Measurements from ENCODE around the gene GCSAM. TPM values are rescaled to one million over a fixed set of nuclear protein-coding genes. Genes with fewer than 3 reads are reported as not detected.

Gene GCSAM
- total RNA-seq, 1 experiment from 2014 or later, result not detected

DNA sequence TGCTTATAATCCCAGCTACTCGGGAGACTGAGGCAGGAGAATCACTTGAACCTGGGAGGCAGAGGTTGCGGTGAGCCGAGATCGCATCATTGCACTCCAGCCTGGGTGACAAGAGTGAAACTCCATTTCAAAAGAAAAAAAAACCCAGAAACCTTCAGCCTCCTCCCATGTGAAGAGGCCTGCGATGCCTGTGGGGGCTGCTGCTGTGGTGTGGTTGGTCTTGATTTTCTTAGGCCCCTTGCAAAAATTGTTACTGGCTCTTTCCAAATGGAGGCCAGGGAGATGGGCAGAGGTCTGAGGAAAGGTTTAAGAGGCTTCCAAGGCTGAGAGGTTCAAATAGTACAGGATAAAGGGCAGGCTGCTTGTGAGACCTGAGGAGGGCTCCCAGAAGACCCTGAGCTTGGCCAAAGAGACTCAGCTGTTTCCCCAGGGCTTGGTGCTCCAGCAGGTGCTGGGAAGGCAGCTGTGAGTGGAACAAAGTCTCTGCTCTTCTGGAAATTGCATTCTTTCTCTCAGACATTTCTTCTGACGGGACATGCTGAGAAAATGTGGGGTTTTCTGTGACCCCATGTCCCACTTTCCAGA, 18.4 kb downstream of the GCSAM start:
- BruUV-seq (replicated peaks), result no TSS peak
- H3K4me3 ChIP-seq (ENCODE audit: low read depth, low read length, poor library complexity, severe bottlenecking), result no peak overlapping the region
- ChIA-PET CTCF (no interaction called here), POLR2A (ENCODE audit: low non-redundant PET) (no interaction called here)
- H3K27me3 ChIP-seq (replicated peaks; ENCODE audit: insufficient read depth, low read depth, low read length, poor library complexity), result no peaks in the 10 kb centered on the region
- TF ChIP-seq, protein P1, sequence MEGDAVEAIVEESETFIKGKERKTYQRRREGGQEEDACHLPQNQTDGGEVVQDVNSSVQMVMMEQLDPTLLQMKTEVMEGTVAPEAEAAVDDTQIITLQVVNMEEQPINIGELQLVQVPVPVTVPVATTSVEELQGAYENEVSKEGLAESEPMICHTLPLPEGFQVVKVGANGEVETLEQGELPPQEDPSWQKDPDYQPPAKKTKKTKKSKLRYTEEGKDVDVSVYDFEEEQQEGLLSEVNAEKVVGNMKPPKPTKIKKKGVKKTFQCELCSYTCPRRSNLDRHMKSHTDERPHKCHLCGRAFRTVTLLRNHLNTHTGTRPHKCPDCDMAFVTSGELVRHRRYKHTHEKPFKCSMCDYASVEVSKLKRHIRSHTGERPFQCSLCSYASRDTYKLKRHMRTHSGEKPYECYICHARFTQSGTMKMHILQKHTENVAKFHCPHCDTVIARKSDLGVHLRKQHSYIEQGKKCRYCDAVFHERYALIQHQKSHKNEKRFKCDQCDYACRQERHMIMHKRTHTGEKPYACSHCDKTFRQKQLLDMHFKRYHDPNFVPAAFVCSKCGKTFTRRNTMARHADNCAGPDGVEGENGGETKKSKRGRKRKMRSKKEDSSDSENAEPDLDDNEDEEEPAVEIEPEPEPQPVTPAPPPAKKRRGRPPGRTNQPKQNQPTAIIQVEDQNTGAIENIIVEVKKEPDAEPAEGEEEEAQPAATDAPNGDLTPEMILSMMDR (conservative IDR thresholded peaks at IDR 0.05; ENCODE audit: low read depth, low read length), result no peak
- no peak for TF ChIP-seq EZH2 (IDR thresholded peaks at IDR 0.05; ENCODE audit: borderline replicate concordance, low read depth, low read length, poor library complexity, severe bottlenecking)
- H3K4me1 ChIP-seq (ENCODE audit: insufficient read depth, low read length, poor library complexity, severe bottlenecking), result no peaks in the 10 kb centered on the region
- no peak overlapping the region for H3K27ac ChIP-seq (ENCODE audit: low read depth, low read length, poor library complexity, severe bottlenecking)
- no peak for DNase-seq (ENCODE audit: low spot score)
- intact Hi-C loops (cut with micrococcal nuclease; ENCODE audit: unreplicated experiment), result no loop called here
- H3K9me3 ChIP-seq (ENCODE audit: low read depth, low read length, poor library complexity, severe bottlenecking), result no peaks in the 10 kb centered on the region
- no peaks in the 10 kb centered on the region for H3K36me3 ChIP-seq (ENCODE audit: insufficient read depth, low read length, poor library complexity, severe bottlenecking)

DNA sequence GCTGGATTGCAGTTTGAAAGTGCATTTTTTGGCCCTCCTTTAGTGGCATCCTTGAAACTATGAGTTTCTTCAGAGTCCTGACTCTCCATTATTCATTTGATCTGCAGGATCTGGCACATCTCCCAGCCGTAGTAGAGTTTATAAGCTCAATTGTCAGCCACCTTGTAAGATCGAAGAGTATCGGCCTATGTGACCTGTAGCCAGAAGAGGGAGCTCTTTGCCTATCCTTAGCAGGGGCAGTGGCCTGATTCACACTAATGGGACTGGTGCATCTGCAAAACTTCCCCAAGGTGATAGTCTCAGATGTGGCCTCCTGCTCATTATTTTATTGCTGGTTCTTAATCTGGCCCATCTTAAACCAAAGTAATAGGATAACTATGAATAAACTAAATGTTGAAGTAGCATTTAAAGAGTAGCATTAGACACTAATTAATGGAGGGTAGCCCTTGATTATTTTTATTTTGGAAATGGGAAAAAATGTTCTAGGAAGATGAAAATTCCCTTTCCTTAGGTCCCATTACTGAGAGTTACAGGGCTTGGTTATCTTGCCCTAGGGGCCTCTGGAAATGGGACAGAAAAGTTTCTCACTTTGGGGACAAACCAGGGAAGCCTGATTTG, 21.2 kb downstream of the GCSAM start:
- intact Hi-C loops (cut with micrococcal nuclease; ENCODE audit: unreplicated experiment), result loop anchor here (2.0 kb wide), 1 partner anchor 407 kb away; no protein-coding TSS in a partner anchor
- no peaks in the 10 kb centered on the region for H3K4me1 ChIP-seq (ENCODE audit: insufficient read depth, low read length, poor library complexity, severe bottlenecking)
- no peak overlapping the region for H3K27ac ChIP-seq (ENCODE audit: low read depth, low read length, poor library complexity, severe bottlenecking)
- no TSS peak for BruUV-seq (replicated peaks)
- H3K36me3 ChIP-seq (ENCODE audit: insufficient read depth, low read length, poor library complexity, severe bottlenecking), result no peaks in the 10 kb centered on the region
- H3K4me3 ChIP-seq (ENCODE audit: low read depth, low read length, poor library complexity, severe bottlenecking), result no peak overlapping the region
- no peak for TF ChIP-seq EZH2 (IDR thresholded peaks at IDR 0.05; ENCODE audit: borderline replicate concordance, low read depth, low read length, poor library complexity, severe bottlenecking)
- TF ChIP-seq, protein P1 (conservative IDR thresholded peaks at IDR 0.05; ENCODE audit: low read depth, low read length), result peak; percentile 89
- CTCF ChIA-PET, result interaction anchor here (0.5 to 1.1 kb wide), 12 partner anchors 14 to 649 kb away, joined by 3 to 13 read pairs (median 3); partner anchors contain the start of gene SLC9C1
- POLR2A ChIA-PET (ENCODE audit: low non-redundant PET), result no interaction called here
- no peaks in the 10 kb centered on the region for H3K9me3 ChIP-seq (ENCODE audit: low read depth, low read length, poor library complexity, severe bottlenecking)
- DNase-seq (ENCODE audit: low spot score), result peak; percentile 82
- no peaks in the 10 kb centered on the region for H3K27me3 ChIP-seq (replicated peaks; ENCODE audit: insufficient read depth, low read depth, low read length, poor library complexity)

DNA sequence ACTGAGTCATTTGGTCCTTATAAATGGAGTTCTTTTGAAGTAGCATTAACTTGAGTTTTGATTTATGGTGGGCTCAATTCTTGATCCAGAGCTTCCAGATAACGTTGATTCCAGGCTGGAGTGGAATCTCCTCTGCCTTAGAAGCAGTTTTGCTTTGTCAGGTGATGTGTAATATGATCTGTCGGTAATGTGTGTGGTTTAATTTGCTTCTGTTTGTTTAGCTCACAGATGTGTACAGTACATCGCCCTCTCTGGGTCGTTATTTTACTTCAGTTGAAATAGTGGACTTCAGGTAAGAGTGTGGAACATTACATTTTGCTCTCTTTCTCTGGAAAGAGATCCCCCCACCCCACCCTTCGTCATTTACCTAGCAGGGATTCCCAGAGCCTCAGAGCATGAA, 23.7 kb downstream of the GCSAM start:
- TF ChIP-seq, protein P1 (conservative IDR thresholded peaks at IDR 0.05; ENCODE audit: low read depth, low read length), result no peak
- no peak for TF ChIP-seq EZH2 (IDR thresholded peaks at IDR 0.05; ENCODE audit: borderline replicate concordance, low read depth, low read length, poor library complexity, severe bottlenecking)
- H3K36me3 ChIP-seq (ENCODE audit: insufficient read depth, low read length, poor library complexity, severe bottlenecking), result no peaks in the 10 kb centered on the region
- no peak overlapping the region for H3K27ac ChIP-seq (ENCODE audit: low read depth, low read length, poor library complexity, severe bottlenecking)
- no peak for DNase-seq (ENCODE audit: low spot score)
- no TSS peak for BruUV-seq (replicated peaks)
- intact Hi-C loops (cut with micrococcal nuclease; ENCODE audit: unreplicated experiment), result no loop called here
- no peak overlapping the region for H3K4me3 ChIP-seq (ENCODE audit: low read depth, low read length, poor library complexity, severe bottlenecking)
- H3K9me3 ChIP-seq (ENCODE audit: low read depth, low read length, poor library complexity, severe bottlenecking), result no peaks in the 10 kb centered on the region
- no peaks in the 10 kb centered on the region for H3K27me3 ChIP-seq (replicated peaks; ENCODE audit: insufficient read depth, low read depth, low read length, poor library complexity)
- H3K4me1 ChIP-seq (ENCODE audit: insufficient read depth, low read length, poor library complexity, severe bottlenecking), result no peaks in the 10 kb centered on the region
- ChIA-PET CTCF (no interaction called here), POLR2A (ENCODE audit: low non-redundant PET) (no interaction called here)
